GM06990 (cell line): ENCODE measurements around the gene ZBTB38.

Source experiments
- DNase-seq: peaks from one replicate; pipeline ENCODE4 v3.0.0-alpha.2; 2011; ENCODE audit not compliant: insufficient read length; ENCODE audit errors: extremely low read depth
- H3K27me3 ChIP-seq: replicated peaks from 2 replicates; pipeline ENCODE4 v1.6.0; 2011; ENCODE audit warnings: low read length; ENCODE audit not compliant: control insufficient read depth, insufficient read depth
- H3K36me3 ChIP-seq: 2 replicates; pipeline ENCODE4 v1.5.1; 2011; ENCODE audit warnings: low read length; ENCODE audit not compliant: control insufficient read depth, insufficient read depth
- H3K4me3 ChIP-seq: replicated peaks from 2 replicates; pipeline ENCODE4 v1.5.1; 2011; ENCODE audit warnings: low read depth, mild to moderate bottlenecking, control low read depth, low read length
- TF ChIP-seq, protein P1 (sequence below): IDR thresholded peaks from 2 replicates; pipeline ENCODE4 v1.5.1; 2011; ENCODE audit warnings: low read length, control low read depth, mild to moderate bottlenecking, inconsistent platforms; ENCODE audit not compliant: insufficient read depth, poor library complexity, severe bottlenecking

Gene ZBTB38, protein sequence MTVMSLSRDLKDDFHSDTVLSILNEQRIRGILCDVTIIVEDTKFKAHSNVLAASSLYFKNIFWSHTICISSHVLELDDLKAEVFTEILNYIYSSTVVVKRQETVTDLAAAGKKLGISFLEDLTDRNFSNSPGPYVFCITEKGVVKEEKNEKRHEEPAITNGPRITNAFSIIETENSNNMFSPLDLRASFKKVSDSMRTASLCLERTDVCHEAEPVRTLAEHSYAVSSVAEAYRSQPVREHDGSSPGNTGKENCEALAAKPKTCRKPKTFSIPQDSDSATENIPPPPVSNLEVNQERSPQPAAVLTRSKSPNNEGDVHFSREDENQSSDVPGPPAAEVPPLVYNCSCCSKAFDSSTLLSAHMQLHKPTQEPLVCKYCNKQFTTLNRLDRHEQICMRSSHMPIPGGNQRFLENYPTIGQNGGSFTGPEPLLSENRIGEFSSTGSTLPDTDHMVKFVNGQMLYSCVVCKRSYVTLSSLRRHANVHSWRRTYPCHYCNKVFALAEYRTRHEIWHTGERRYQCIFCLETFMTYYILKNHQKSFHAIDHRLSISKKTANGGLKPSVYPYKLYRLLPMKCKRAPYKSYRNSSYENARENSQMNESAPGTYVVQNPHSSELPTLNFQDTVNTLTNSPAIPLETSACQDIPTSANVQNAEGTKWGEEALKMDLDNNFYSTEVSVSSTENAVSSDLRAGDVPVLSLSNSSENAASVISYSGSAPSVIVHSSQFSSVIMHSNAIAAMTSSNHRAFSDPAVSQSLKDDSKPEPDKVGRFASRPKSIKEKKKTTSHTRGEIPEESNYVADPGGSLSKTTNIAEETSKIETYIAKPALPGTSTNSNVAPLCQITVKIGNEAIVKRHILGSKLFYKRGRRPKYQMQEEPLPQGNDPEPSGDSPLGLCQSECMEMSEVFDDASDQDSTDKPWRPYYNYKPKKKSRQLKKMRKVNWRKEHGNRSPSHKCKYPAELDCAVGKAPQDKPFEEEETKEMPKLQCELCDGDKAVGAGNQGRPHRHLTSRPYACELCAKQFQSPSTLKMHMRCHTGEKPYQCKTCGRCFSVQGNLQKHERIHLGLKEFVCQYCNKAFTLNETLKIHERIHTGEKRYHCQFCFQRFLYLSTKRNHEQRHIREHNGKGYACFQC (N-terminal part only)

DNA sequence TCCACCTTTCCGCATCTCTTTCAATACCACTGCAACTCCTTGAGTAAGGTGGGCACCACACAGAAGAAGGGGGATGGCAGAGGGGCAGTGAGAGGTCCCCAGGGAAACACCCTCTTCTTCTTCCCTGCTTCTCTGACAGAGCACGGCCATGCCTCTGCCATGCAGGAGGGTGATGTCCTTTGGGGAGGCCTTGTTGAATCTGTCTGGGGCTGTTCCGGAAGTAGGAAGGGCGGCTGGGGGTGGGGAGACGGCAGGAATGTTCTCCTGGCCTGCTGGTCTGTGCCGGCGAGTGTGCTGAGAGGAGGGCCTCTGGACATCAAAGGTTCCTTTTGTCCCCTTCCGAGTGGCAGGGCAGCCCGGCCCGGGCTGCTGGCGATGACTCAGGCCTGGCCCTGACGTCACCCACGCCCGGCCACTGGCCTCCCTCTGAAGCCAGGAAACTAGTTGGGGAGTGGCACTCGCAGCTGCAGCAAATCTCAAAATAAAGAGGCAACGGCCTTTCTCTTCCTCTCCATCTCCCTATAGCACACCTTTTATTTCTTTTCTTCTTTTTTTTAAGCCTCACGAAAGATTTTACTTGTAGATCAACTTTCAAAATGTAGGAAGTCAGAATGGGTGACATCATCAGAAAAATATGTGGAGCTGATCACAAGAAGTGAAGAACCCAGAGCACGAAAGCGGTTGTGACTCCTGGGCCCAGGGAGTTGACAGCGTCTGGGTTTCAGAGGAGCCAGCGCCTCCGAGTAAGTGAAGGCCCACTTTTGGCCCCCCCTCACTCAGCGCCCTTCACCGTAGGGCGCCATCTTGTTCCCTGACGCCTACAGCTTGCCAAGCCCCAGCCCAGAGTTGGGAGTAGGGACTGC is at the start of gene ZBTB38:
Gene ZBTB38 (plus strand): TSS at position 443 of the 863 bp plus-strand sequence. CDS start 73,885 bp downstream, outside the sequence.
- H3K36me3 ChIP-seq = peaks cover 3% of the 10 kb centered on the region; the same call in 1 of the 2 replicates
- TF ChIP-seq, protein P1, sequence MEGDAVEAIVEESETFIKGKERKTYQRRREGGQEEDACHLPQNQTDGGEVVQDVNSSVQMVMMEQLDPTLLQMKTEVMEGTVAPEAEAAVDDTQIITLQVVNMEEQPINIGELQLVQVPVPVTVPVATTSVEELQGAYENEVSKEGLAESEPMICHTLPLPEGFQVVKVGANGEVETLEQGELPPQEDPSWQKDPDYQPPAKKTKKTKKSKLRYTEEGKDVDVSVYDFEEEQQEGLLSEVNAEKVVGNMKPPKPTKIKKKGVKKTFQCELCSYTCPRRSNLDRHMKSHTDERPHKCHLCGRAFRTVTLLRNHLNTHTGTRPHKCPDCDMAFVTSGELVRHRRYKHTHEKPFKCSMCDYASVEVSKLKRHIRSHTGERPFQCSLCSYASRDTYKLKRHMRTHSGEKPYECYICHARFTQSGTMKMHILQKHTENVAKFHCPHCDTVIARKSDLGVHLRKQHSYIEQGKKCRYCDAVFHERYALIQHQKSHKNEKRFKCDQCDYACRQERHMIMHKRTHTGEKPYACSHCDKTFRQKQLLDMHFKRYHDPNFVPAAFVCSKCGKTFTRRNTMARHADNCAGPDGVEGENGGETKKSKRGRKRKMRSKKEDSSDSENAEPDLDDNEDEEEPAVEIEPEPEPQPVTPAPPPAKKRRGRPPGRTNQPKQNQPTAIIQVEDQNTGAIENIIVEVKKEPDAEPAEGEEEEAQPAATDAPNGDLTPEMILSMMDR = no peak
- peak within 1 kb of the TSS; percentile 62 for H3K4me3 ChIP-seq
- no peaks in the 10 kb centered on the region for H3K27me3 ChIP-seq
- peak; percentile 79 for DNase-seq

- no peak for DNase-seq
- no peaks in the 10 kb centered on the region for H3K36me3 ChIP-seq
- no peak overlapping the region for H3K4me3 ChIP-seq
- TF ChIP-seq, protein P1 = no peak
- H3K27me3 ChIP-seq = no peaks in the 10 kb centered on the region
These were observed 47.8 kb upstream of the ZBTB38 start for GRCh38 chr3:141320399-141321108.

DNA sequence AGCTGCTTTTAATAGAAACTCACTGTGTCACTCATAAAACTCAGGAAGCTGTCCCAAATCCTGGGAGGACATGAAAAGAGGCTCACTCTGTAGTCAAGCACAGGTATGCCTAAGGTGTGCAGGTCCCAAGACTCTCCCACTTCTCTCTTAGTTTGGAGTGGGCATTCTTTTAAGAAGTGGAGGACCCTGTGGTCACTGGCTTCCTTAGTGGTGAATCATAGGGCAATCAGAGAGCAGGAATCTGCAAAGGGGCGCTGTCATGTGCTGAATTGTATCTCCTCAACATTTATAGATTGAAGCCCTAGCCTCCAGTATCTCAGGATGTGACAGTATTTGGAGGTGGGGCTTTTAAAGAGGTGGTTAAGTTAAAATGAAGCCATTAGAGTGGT is 47.2 kb upstream of the ZBTB38 start:
- Histone ChIP-seq H3K4me3 (no peak overlapping the region), H3K36me3 (no peaks in the 10 kb centered on the region), H3K27me3 (no peaks in the 10 kb centered on the region)
- no peak for DNase-seq
- TF ChIP-seq, protein P1 = no peak

DNA sequence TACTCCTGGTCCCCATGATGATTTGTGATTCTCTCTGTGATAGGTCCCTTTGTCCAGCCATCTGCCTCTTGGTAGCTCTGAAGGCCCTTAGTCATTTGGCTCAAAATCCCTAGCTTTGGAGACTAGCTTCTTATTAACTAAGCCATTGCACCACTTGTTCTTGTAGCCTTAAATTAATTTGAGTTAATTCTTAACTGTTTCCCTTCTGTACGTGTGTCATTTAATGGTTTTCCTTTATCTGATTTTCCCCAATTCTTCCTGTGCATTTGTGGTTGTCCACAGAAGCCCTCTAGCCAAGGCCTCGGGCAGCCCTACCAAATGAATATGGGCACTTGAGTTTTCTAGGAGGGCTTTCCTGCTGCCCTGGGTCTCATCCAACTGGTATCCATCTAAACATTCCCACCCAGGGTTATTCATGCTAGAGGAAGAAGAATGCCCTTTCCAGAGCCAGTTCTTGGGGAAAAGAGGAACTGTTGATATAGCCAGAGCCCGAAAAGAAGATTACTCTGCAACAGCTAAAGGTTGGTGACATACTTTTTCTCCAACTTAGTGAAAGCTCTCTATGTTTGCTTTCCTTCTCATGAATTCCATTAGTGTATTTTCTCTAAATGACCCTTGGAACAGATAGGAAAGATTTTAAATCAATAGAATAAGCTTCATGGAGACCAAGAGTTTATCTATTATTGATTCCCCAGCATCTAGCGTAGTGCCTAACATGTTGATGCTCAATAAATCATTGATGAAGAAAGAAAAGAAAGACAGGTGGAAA is 44.2 kb upstream of the ZBTB38 start:
- Histone ChIP-seq H3K4me3 (no peak overlapping the region), H3K36me3 (no peaks in the 10 kb centered on the region), H3K27me3 (no peaks in the 10 kb centered on the region)
- TF ChIP-seq, protein P1 = no peak
- DNase-seq = no peak
